Measurements from ENCODE around the gene APOBEC3G. TPM values are rescaled to one million over a fixed set of nuclear protein-coding genes. Genes with fewer than 3 reads are reported as not detected.

The APOBEC3G gene
- total RNA-seq, 1 experiment from 2014 or later: 1.2 TPM

Small RNA genes lying within 50 kb of the gene (small RNA-seq; reads per million reads assigned to genes)
- gene AL022318.2: 0 reads per million in 2 experiments
- 0 reads per million in 2 experiments for gene COX5BP7

Other genes with a start within 250 kb of the APOBEC3G start
- gene NPTXR, start 233.2 kb upstream of the APOBEC3G start, total RNA-seq (2014; rRNA removed; shearing (Covaris generic)): 0.12 and 0.37 TPM in 2 replicates
- 29.3 and 31.8 TPM in 2 replicates for gene CBX6, start 205.1 kb upstream of the APOBEC3G start, total RNA-seq (2014; rRNA removed; shearing (Covaris generic))
- not detected in 2 replicates for gene APOBEC3A, start 119.7 kb upstream of the APOBEC3G start, total RNA-seq (2014; rRNA removed; shearing (Covaris generic))
- gene APOBEC3B, start 94.9 kb upstream of the APOBEC3G start, total RNA-seq (2014; rRNA removed; shearing (Covaris generic)): 3.6 and 5.1 TPM in 2 replicates
- gene APOBEC3C, start 63.0 kb upstream of the APOBEC3G start, total RNA-seq (2014; rRNA removed; shearing (Covaris generic)): 7.2 and 8.0 TPM in 2 replicates
- 0.30 TPM in 1 of 2 replicates, not detected in the other for gene APOBEC3D, start 56.1 kb upstream of the APOBEC3G start, total RNA-seq (2014; rRNA removed; shearing (Covaris generic))
- 0.87 and 1.9 TPM in 2 replicates for gene APOBEC3F, start 36.4 kb upstream of the APOBEC3G start, total RNA-seq (2014; rRNA removed; shearing (Covaris generic))
- gene APOBEC3H, start 20.0 kb downstream of the APOBEC3G start, total RNA-seq (2014; rRNA removed; shearing (Covaris generic)): not detected in 2 replicates
- gene CBX7, start 75.4 kb downstream of the APOBEC3G start, total RNA-seq (2014; rRNA removed; shearing (Covaris generic)): 0.45 and 0.78 TPM in 2 replicates
- not detected in 2 replicates for gene PDGFB, start 167.7 kb downstream of the APOBEC3G start, total RNA-seq (2014; rRNA removed; shearing (Covaris generic))
- gene RPL3, start 242.3 kb downstream of the APOBEC3G start, total RNA-seq (2014; rRNA removed; shearing (Covaris generic)): 1,994 and 2,502 TPM in 2 replicates